HepG2 (cell line): ENCODE results near the gene OTP. TPM values are rescaled to one million over a fixed set of nuclear protein-coding genes. Genes with fewer than 3 reads are reported as not detected.

Source experiments
- ATAC-seq: fragments of 200-7000 bp; cut with Tn5 transposase; 3 replicates; pipeline ENCODE4 v1.9.1; 2020; ENCODE audit warnings: mild to moderate bottlenecking, moderate library complexity
- BruUV-seq: library from RNA; stranded (reverse); fragments of 400-500 nt; replicated peaks from 2 replicates; lab custom pipeline; 2021; lab: Mats Ljungman, UMichigan
- CTCF ChIA-PET: fragments of 300-600 bp; formaldehyde crosslinking; extraction: SDS; loops from one replicate; lab custom pipeline; 2021; ENCODE audit warnings: low total read pairs, inconsistent platforms, low intra/inter-chr PET ratio; lab: Yijun Ruan, JAX
- POLR2A ChIA-PET: fragments of 350-600 bp; sonication (Branson Sonifier 250); formaldehyde crosslinking; loops from one replicate; lab custom pipeline; 2020; ENCODE audit warnings: antibody characterized with exemption, inconsistent platforms; lab: Yijun Ruan, JAX
- DNase-seq: peaks from one replicate; pipeline ENCODE4 v3.0.0-alpha.2; 2015; ENCODE audit warnings: low spot score
- FAIRE-seq: peaks from 3 replicates; lab custom pipeline; 2011; peaks lifted over from hg19 to GRCh38; lab: Jason Lieb, UNC
- H2AFZ ChIP-seq: one replicate; pipeline ENCODE4 v1.6.1; 2011; ENCODE audit warnings: low read length, inconsistent platforms
- H3K27ac ChIP-seq: fragments of 300-600 bp; 3 replicates; pipeline ENCODE4 v1.8.0; 2011; ENCODE audit warnings: mixed run types, mild to moderate bottlenecking, mixed read lengths, low read length, inconsistent platforms; ENCODE audit not compliant: insufficient read depth; ENCODE audit errors: extremely low read length
- H3K27me3 ChIP-seq, 2 experiments: fragments of 200-600 bp in 1 of 2; 2 replicates in 1 of 2; 3 replicates in 1 of 2; pipeline versions ENCODE4 v1.6.0 to v1.8.0; 2011; ENCODE audit warnings: low read length in 2 of 2, mild to moderate bottlenecking in 2 of 2, moderate library complexity in 2 of 2, inconsistent platforms in 1 of 2; ENCODE audit not compliant: insufficient read depth in 2 of 2, control insufficient read depth in 1 of 2
- H3K36me3 ChIP-seq, 2 experiments: fragments of 200-600 bp in 1 of 2; replicated peaks in 1 of 2; 2 replicates in 1 of 2; 3 replicates in 1 of 2; pipeline versions ENCODE4 v1.5.1 to v1.8.0; 2011; ENCODE audit warnings: low read length in 2 of 2, inconsistent platforms in 1 of 2; ENCODE audit not compliant: insufficient read depth in 2 of 2, control insufficient read depth in 1 of 2
- H3K4me1 ChIP-seq: 2 replicates; pipeline ENCODE4 v1.5.1; 2012; ENCODE audit warnings: low read length, inconsistent platforms; ENCODE audit not compliant: insufficient read depth
- H3K4me2 ChIP-seq: 2 replicates; pipeline ENCODE4 v1.6.0; 2011; ENCODE audit warnings: low read depth, low read length, inconsistent platforms
- H3K4me3 ChIP-seq, 3 experiments: fragments of 200-600 bp in 1 of 3; sonication (generic), shearing (Covaris generic) in 1 of 3; replicated peaks in 1 of 3; 2 replicates each; pipeline ENCODE4 v1.5.1; 2011 to 2016; ENCODE audit warnings: low read length in 3 of 3, inconsistent platforms in 2 of 3, low read depth in 2 of 3, mild to moderate bottlenecking in 2 of 3, control low read depth in 1 of 3, mixed read lengths in 1 of 3; ENCODE audit not compliant: insufficient read depth in 1 of 3
- H3K79me2 ChIP-seq: one replicate; pipeline ENCODE4 v1.6.1; 2011; ENCODE audit warnings: low read length, inconsistent platforms; ENCODE audit not compliant: insufficient read depth
- H3K9ac ChIP-seq: 2 replicates; pipeline ENCODE4 v1.6.0; 2011; ENCODE audit warnings: mild to moderate bottlenecking, low read depth, low read length, inconsistent platforms; ENCODE audit not compliant: insufficient read depth
- H3K9me3 ChIP-seq: 2 replicates; pipeline ENCODE4 v1.5.1; 2012; ENCODE audit warnings: mild to moderate bottlenecking, low read length
- H4K20me1 ChIP-seq: 2 replicates; pipeline ENCODE4 v1.6.0; 2011; ENCODE audit warnings: inconsistent platforms, mild to moderate bottlenecking, low read length, moderate library complexity; ENCODE audit not compliant: insufficient read depth
- ELF4 ChIP-seq: sonication (generic); formaldehyde crosslinking; IDR thresholded peaks from 2 replicates; pipeline ENCODE4 v1.5.0; 2020; ENCODE audit warnings: missing genetic modification reagents, mild to moderate bottlenecking, moderate library complexity, borderline replicate concordance
- HOMEZ ChIP-seq: IDR thresholded peaks from 2 replicates; pipeline ENCODE4 v1.6.1; 2016; ENCODE audit warnings: low read depth
- HOXD1 ChIP-seq: sonication (generic); formaldehyde crosslinking; IDR thresholded peaks from 2 replicates; pipeline ENCODE4 v1.5.0; 2020; ENCODE audit warnings: missing genetic modification reagents
- SPEN ChIP-seq: sonication (generic); formaldehyde crosslinking; IDR thresholded peaks from 2 replicates; pipeline ENCODE4 v1.5.1; 2020; ENCODE audit warnings: low read depth, mild to moderate bottlenecking, missing genetic modification reagents
- SRSF1 ChIP-seq: fragments of 200-400 bp; formaldehyde crosslinking; optimal IDR thresholded peaks from 2 replicates; pipeline ENCODE3; 2017; ENCODE audit warnings: mild to moderate bottlenecking, low read depth, low read length, moderate library complexity
- SSRP1 ChIP-seq: IDR thresholded peaks from 2 replicates; pipeline ENCODE4 v1.6.1; 2016; ENCODE audit warnings: control low read depth
- TFAP4 ChIP-seq: sonication (generic); IDR thresholded peaks from 2 replicates; pipeline ENCODE4 v1.6.1; 2016; ENCODE audit warnings: low read depth, borderline replicate concordance
- THAP8 ChIP-seq: sonication (generic); formaldehyde crosslinking; IDR thresholded peaks from 2 replicates; pipeline ENCODE4 v1.5.1; 2020; ENCODE audit warnings: missing genetic modification reagents, mild to moderate bottlenecking, borderline replicate concordance
- ZNF124 ChIP-seq: sonication (generic); formaldehyde crosslinking; IDR thresholded peaks from 2 replicates; pipeline ENCODE4 v1.4.0; 2020; ENCODE audit warnings: missing genetic modification reagents
- ZNF274 ChIP-seq: sonication (generic); formaldehyde crosslinking; IDR thresholded peaks from 2 replicates; pipeline ENCODE4 v1.5.1; 2020; ENCODE audit warnings: mild to moderate bottlenecking, missing genetic modification reagents
- ZNF335 ChIP-seq: sonication (generic); formaldehyde crosslinking; IDR thresholded peaks from 2 replicates; pipeline ENCODE4 v1.4.0; 2020; ENCODE audit warnings: missing genetic modification reagents
- ZNF619 ChIP-seq: sonication (generic); formaldehyde crosslinking; IDR thresholded peaks from 2 replicates; pipeline ENCODE4 v1.4.0; 2020; ENCODE audit warnings: mild to moderate bottlenecking, missing genetic modification reagents
- ZNF710 ChIP-seq: sonication (generic); formaldehyde crosslinking; IDR thresholded peaks from 2 replicates; pipeline ENCODE4 v1.5.0; 2020; ENCODE audit warnings: mild to moderate bottlenecking, missing genetic modification reagents, borderline replicate concordance
- ZNF788 ChIP-seq: sonication (generic); formaldehyde crosslinking; IDR thresholded peaks from 2 replicates; pipeline ENCODE4 v1.5.0; 2020; ENCODE audit warnings: mild to moderate bottlenecking, missing genetic modification reagents, borderline replicate concordance
- ZSCAN9 ChIP-seq: IDR thresholded peaks from 2 replicates; pipeline ENCODE4 v1.6.1; 2016; ENCODE audit warnings: borderline replicate concordance
- WGBS: methylation state at CpG from one replicate; pipeline ENCODE4 v1.1.6; 2017; ENCODE audit warnings: low lambda C conversion rate; 5-methylcytosine and 5-hydroxymethylcytosine counted together
- in situ Hi-C: cut with HindIII; loops from 2 replicates; pipeline ENCODE4 v1.10.0; 2017; ENCODE audit warnings: low pct_unique_long_range_greater_than_20kb; ENCODE audit not compliant: extremely low pct_ligation_motif_present
- intact Hi-C: fragments of 100-400 bp; cut with micrococcal nuclease; formaldehyde crosslinking; loops from one replicate; pipeline ENCODE4 v1.10.0; 2022; ENCODE audit not compliant: unreplicated experiment
- polyA plus RNA-seq, 8 experiments: library from polyadenylated mRNA; depleted of rRNA in 3 of 8; stranded (reverse) in 7 of 8; unstranded in 1 of 8; fragments of >200 nt; fragmentation: Illumina TruSeq in 4 of 8; extraction: Trizol in 4 of 8; gene quantifications; 2 replicates each; pipeline versions ENCODE4 v1.2.1 to v1.2.3, GENCODE V29; 2011 to 2016; ENCODE audit warnings: low read depth in 4 of 8, missing spikeins in 1 of 8, mixed read lengths in 1 of 8; ENCODE audit not compliant: insufficient read depth in 1 of 8
- total RNA-seq, 5 experiments: library from RNA; depleted of rRNA; stranded (reverse); fragments of >200 nt; fragmentation: Illumina TruSeq; extraction: Trizol; gene quantifications; 2 replicates each; pipeline ENCODE4 v1.2.3, GENCODE V29; 2016; ENCODE audit warnings: low read depth in 1 of 5

The OTP gene
- total and polyA plus RNA-seq, 2 of the 13 experiments (the other 11 are each of a cell fraction or from before 2014, with no cell fraction given), result not detected

- POLR2A ChIA-PET, result no interaction called here
- DNase-seq (no peak), ATAC-seq (no peak), FAIRE-seq (no peak)
- Histone ChIP-seq H3K36me3 (no peaks in the 10 kb centered on the region), H2AFZ (no peak overlapping the region), H3K9ac (no peak overlapping the region), H3K27ac (no peak overlapping the region), H3K79me2 (no peaks in the 10 kb centered on the region), H3K4me1 (no peaks in the 10 kb centered on the region), H3K9me3 (no peaks in the 10 kb centered on the region), H3K4me2 (no peak overlapping the region), H4K20me1 (no peaks in the 10 kb centered on the region), H3K27me3 (peaks cover 0 to 4% of the 10 kb centered on the region in 2 experiments; a peak in 2 of 5 replicates), H3K4me3 (no peak overlapping the region)
- CTCF ChIA-PET, result no interaction called here
- TF ChIP-seq ZNF710 (CRISPR knock-in tag), result no peak
- TF ChIP-seq ELF4 (CRISPR knock-in tag), result no peak
- no peak for TF ChIP-seq ZSCAN9 (CRISPR knock-in tag)
- TF ChIP-seq SSRP1 (CRISPR knock-in tag), result no peak
- TF ChIP-seq THAP8 (CRISPR knock-in tag), result no peak
- no peak for TF ChIP-seq SRSF1
- TF ChIP-seq HOMEZ (CRISPR knock-in tag), result no peak
- no peak for TF ChIP-seq ZNF274 (CRISPR knock-in tag)
- no peak for TF ChIP-seq ZNF124
- no peak for TF ChIP-seq SPEN (CRISPR knock-in tag)
- TF ChIP-seq ZNF335 (CRISPR knock-in tag), result no peak
- TF ChIP-seq TFAP4, result no peak
- TF ChIP-seq ZNF788 (CRISPR knock-in tag), result no peak
- no peak for TF ChIP-seq HOXD1 (CRISPR knock-in tag)
- no peak for TF ChIP-seq ZNF619 (CRISPR knock-in tag)
- WGBS, result 2% methylated on average over 2 of the region's 2 CpGs
- in situ Hi-C loops, result no loop called here
- intact Hi-C loops, result no loop called here
- BruUV-seq, result no TSS peak
Measured at GRCh38 chr5:77623203-77623740, 15.2 kb downstream of the OTP start.
